Skeletal muscle cell (primary cell): Measurements from ENCODE around the gene MACROD1.

Source experiments
- DNase-seq: peaks from one replicate; pipeline ENCODE4 v3.0.0-alpha.2; 2010; ENCODE audit warnings: low read depth
- H3K4me3 ChIP-seq: 2 replicates; pipeline ENCODE4 v1.5.1; 2011; ENCODE audit warnings: low read depth, mild to moderate bottlenecking, control low read depth, low read length, moderate library complexity

The MACROD1 gene

DNA sequence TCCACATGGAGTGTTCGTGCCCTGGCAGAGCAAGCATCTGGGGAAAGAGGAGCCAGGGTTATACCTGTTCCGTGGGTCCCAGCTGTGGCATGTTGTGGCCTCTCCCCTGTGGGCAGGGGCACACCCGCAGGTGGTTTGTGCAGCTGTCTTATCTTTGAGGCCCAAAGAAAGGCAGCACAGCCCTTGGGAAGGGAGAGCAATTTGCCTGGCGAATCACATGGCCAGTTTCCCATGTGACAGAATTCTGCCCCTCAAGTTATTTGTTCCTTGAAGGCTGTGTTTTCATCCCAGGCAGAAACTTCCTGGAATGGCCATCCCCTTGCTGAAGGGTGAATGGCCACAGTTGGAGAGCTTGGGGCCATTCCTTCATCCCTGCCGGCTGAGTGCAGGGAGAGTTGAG is 207.9 kb downstream of the MACROD1 start:
- no peak overlapping the region for H3K4me3 ChIP-seq
- DNase-seq, result no peak

- H3K4me3 ChIP-seq, result no peak overlapping the region
- no peak for DNase-seq
These were observed 213.3 kb downstream of the MACROD1 start for GRCh38 chr11:63952570-63952969.

DNA sequence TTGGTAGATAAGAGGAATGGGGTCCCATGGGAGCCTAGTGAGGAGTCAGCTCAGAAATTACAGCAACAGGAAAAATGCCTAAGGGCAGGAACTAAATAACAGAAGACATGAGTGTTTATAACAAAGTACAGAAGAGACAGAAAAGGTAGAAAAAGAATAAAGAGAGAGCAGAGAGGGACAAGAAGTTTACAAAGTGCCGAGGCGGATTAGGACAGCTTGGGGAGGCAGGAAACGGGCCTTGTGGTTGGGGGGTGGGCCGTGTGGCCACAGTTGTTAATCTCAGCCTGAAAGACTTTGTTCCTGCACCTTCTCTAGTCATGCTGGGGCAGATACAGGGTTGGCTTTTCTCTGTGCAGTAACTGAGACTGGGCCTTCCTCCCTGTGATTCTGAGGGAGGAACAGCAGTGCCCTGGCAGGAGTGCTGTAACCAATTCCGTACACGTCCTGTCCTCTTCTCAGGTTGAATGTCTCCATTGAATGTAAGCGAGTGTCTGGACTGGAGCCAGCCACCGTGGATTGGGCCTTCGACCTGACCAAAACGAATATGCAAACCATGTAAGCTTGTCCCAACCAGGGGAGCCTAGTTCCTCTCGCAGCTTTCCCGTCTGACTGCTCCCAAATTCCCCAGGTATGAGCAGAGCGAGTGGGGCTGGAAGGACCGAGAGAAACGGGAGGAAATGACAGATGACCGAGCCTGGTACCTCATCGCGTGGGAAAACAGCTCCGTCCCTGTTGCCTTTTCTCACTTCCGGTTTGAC is 214.0 kb downstream of the MACROD1 start:
- no peak for DNase-seq

More for the DNA sequence above, 214.0 kb downstream of the MACROD1 start:
- no peak overlapping the region for H3K4me3 ChIP-seq
